ENCODE measurements around the gene DAD1. TPM values are rescaled to one million over a fixed set of nuclear protein-coding genes. Genes with fewer than 3 reads are reported as not detected.

DAD1 gene
- polyA plus RNA-seq, 1 of the 3 experiments (the other 2 are of a cell fraction): 406 TPM

DNA sequence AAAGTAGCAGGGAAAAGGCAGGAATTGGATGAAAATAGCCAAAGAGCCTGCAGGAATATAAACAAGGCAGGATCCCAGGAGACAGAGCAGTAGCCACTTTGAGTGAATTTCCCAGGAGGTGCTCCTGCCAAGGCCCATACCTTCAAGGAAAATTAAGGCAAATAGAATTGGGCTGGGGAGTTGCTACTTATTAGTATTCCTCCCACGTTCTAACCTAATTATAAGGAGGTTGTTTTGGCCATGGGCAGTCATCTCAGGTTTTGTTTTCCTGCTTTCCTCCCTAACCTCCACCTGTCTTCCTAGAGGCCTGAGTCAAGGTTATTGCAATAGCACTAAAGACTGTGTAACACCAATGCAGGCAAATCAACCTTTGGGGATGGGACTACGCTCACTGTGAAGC is 73.1 kb downstream of the DAD1 start:
- H3K4me3 ChIP-seq (ENCODE audit: low read depth in 2 of 2, low read length in 1 of 2): no peak overlapping the region
- no peaks in the 10 kb centered on the region for H3K9me2 ChIP-seq
- ChIA-PET CTCF (no interaction called here), POLR2A (no interaction called here)
- H3K4me2 ChIP-seq: no peak overlapping the region
- H3K9ac ChIP-seq: no peak overlapping the region
- no peaks in the 10 kb centered on the region for H3F3A ChIP-seq (replicated peaks; ENCODE audit: insufficient read depth)
- 35% methylated on average over 2 of the region's 2 CpGs for WGBS (ENCODE audit: low lambda C conversion rate)
- H2AFZ ChIP-seq (ENCODE audit: low read depth): no peak overlapping the region
- H3K27me3 ChIP-seq (ENCODE audit: insufficient read depth): peaks cover 24% of the 10 kb centered on the region
- no peaks in the 10 kb centered on the region for H3K79me2 ChIP-seq (ENCODE audit: insufficient read depth)
- H3K9me3 ChIP-seq: no peaks in the 10 kb centered on the region
- H3K36me3 ChIP-seq (replicated peaks in 1 of 2; ENCODE audit: control insufficient read depth in 1 of 2, insufficient read depth in 2 of 2, low read length in 1 of 2): no peaks in the 10 kb centered on the region
- H4K20me1 ChIP-seq (ENCODE audit: insufficient read depth): no peaks in the 10 kb centered on the region
- peaks cover 10 to 17% of the 10 kb centered on the region in 2 experiments; a peak in 2 of 4 replicates for H3K4me1 ChIP-seq (ENCODE audit: control insufficient read depth in 1 of 2, insufficient read depth in 2 of 2, low read depth in 1 of 2, low read length in 1 of 2)
- H3K27ac ChIP-seq (ENCODE audit: low read depth in 2 of 2, low read length in 1 of 2): no peak overlapping the region
- no peak for DNase-seq
- no peak for TF ChIP-seq EZH2phosphoT487 (IDR thresholded peaks at IDR 0.05; ENCODE audit: borderline replicate concordance, low read depth)
- TF ChIP-seq MXI1 (IDR thresholded peaks at IDR 0.05; ENCODE audit: low read depth, low read length): no peak
- TF ChIP-seq RAD21 (IDR thresholded peaks at IDR 0.05; ENCODE audit: low read length): no peak
- no peak for TF ChIP-seq RCOR1 (IDR thresholded peaks at IDR 0.05; ENCODE audit: low read length)
- TF ChIP-seq TEAD4 (IDR thresholded peaks at IDR 0.05; ENCODE audit: borderline replicate concordance, insufficient read depth): no peak
- TF ChIP-seq GABPA (IDR thresholded peaks at IDR 0.05; ENCODE audit: low read depth): no peak
- TF ChIP-seq, protein P1, sequence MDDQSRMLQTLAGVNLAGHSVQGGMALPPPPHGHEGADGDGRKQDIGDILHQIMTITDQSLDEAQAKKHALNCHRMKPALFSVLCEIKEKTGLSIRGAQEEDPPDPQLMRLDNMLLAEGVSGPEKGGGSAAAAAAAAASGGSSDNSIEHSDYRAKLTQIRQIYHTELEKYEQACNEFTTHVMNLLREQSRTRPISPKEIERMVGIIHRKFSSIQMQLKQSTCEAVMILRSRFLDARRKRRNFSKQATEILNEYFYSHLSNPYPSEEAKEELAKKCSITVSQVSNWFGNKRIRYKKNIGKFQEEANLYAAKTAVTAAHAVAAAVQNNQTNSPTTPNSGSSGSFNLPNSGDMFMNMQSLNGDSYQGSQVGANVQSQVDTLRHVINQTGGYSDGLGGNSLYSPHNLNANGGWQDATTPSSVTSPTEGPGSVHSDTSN (IDR thresholded peaks at IDR 0.05): no peak
- no peak for TF ChIP-seq SIN3A (IDR thresholded peaks at IDR 0.05; ENCODE audit: borderline replicate concordance, low read depth, low read length)
- no peak for TF ChIP-seq TAF1 (IDR thresholded peaks at IDR 0.05; ENCODE audit: borderline replicate concordance, low read depth, low read length)
- TF ChIP-seq FOSL2 (IDR thresholded peaks at IDR 0.05; ENCODE audit: borderline replicate concordance, low read depth): no peak
- no peak for TF ChIP-seq NFIC (IDR thresholded peaks at IDR 0.05; ENCODE audit: borderline replicate concordance)

Small RNAs within 50 kb of the gene (small RNA-seq; reads per million reads assigned to genes)
- 0 reads per million in 7 experiments for gene TRAJ1
- gene TRAJ10: 0 reads per million in 7 experiments
- 0 reads per million in 7 experiments for gene TRAJ11
- gene TRAJ12: 0 reads per million in 7 experiments
- 0 reads per million in 7 experiments for gene TRAJ13
- gene TRAJ14: 0 reads per million in 7 experiments
- 0 reads per million in 7 experiments for gene TRAJ16
- 0 reads per million in 7 experiments for gene TRAJ17
- 0 reads per million in 7 experiments for gene TRAJ18
- 0 reads per million in 7 experiments for gene TRAJ19
- gene TRAJ2: 0 reads per million in 7 experiments
- 0 reads per million in 7 experiments for gene TRAJ20
- gene TRAJ21: 0 reads per million in 7 experiments
- gene TRAJ22: 0 reads per million in 7 experiments
- 0 reads per million in 7 experiments for gene TRAJ23
- gene TRAJ24: 0 reads per million in 7 experiments
- 0 reads per million in 7 experiments for gene TRAJ25
- 0 reads per million in 7 experiments for gene TRAJ26
- gene TRAJ27: 0 reads per million in 7 experiments
- 0 reads per million in 7 experiments for gene TRAJ28
- gene TRAJ3: 0 reads per million in 7 experiments
- gene TRAJ4: 0 reads per million in 7 experiments
- 0 reads per million in 7 experiments for gene TRAJ5
- gene TRAJ6: 0 reads per million in 7 experiments
- 0 reads per million in 7 experiments for gene TRAJ7
- 0 reads per million in 7 experiments for gene TRAJ8
- gene TRAJ9: 0 reads per million in 7 experiments

Other genes starting within 250 kb of the DAD1 start
- gene ABHD4, start 9.1 kb upstream of the DAD1 start, polyA plus RNA-seq (2012; rRNA removed): 15.0 and 18.8 TPM in 2 replicates
- not detected in 2 replicates for gene OR6J1, start 55.1 kb upstream of the DAD1 start, polyA plus RNA-seq (2012; rRNA removed)
- 119 and 133 TPM in 2 replicates for gene OXA1L, start 177.5 kb upstream of the DAD1 start, polyA plus RNA-seq (2012; rRNA removed)
- gene SLC7A7, start 226.2 kb upstream of the DAD1 start, polyA plus RNA-seq (2012; rRNA removed): 0.19 and 0.30 TPM in 2 replicates
- 80.8 and 116 TPM in 2 replicates for gene MRPL52, start 240.7 kb upstream of the DAD1 start, polyA plus RNA-seq (2012; rRNA removed)
- 139 and 142 TPM in 2 replicates for gene MMP14, start 247.4 kb upstream of the DAD1 start, polyA plus RNA-seq (2012; rRNA removed)

All from SK-N-SH (cell line).